ENCODE measurements around the gene KDM3A.

Gene KDM3A

GRCh38 chr2:86520153-86520552 is 79.0 kb downstream of the KDM3A start:
- no peak for DNase-seq (ENCODE audit: low read depth in 2 of 2)

- no peak for DNase-seq (ENCODE audit: low read depth in 2 of 2)
These were observed 80.8 kb downstream of the KDM3A start for GRCh38 chr2:86521922-86522321.

GRCh38 chr2:86522711-86523110 is 81.5 kb downstream of the KDM3A start:
- DNase-seq (ENCODE audit: low read depth in 2 of 2) = no peak

- no peak for DNase-seq (ENCODE audit: low read depth in 2 of 2)
These were observed 82.3 kb downstream of the KDM3A start for GRCh38 chr2:86523491-86523890.

- no peak for DNase-seq (ENCODE audit: low read depth in 2 of 2)
These were observed 84.5 kb downstream of the KDM3A start for GRCh38 chr2:86525421-86526340.

GRCh38 chr2:86533589-86533988 is 92.4 kb downstream of the KDM3A start:
- no peak for DNase-seq (ENCODE audit: low read depth in 2 of 2)

- no peak for DNase-seq (ENCODE audit: low read depth in 2 of 2)
These were observed 100.2 kb downstream of the KDM3A start for GRCh38 chr2:86541334-86541733.
